Left lung (tissue), 14 donors: ENCODE data around the gene BCAS3. TPM values are rescaled to one million over a fixed set of nuclear protein-coding genes. Genes with fewer than 3 reads are reported as not detected.
A peak's percentile ranks its signal among the peaks of the same experiment; 100 is the strongest.

Experiments
- ATAC-seq: fragments of 200-7000 bp; cut with Tn5 transposase; one replicate; pipeline ENCODE4 v1.9.1; 2020; ENCODE audit warnings: moderate library complexity
- DNase-seq, 4 donors: peaks; one replicate each; pipeline ENCODE4 v3.0.0-alpha.2; 2013 to 2020
- H3K27ac ChIP-seq, 2 donors: fragments of 200-600 bp; sonication (generic) in 1 of 2; one replicate each; pipeline versions ENCODE4 v1.5.0 to v1.8.0; 2020 to 2021
- H3K27me3 ChIP-seq, 2 donors: fragments of 200-600 bp; sonication (generic) in 1 of 2; one replicate each; pipeline versions ENCODE4 v1.5.0 to v1.8.0; 2020 to 2021
- H3K36me3 ChIP-seq, 2 donors: fragments of 200-600 bp; sonication (generic) in 1 of 2; one replicate each; pipeline versions ENCODE4 v1.5.0 to v1.8.0; 2020 to 2021
- H3K4me1 ChIP-seq, 2 donors: fragments of 200-600 bp; one replicate each; pipeline ENCODE4 v1.8.0; 2021
- H3K4me3 ChIP-seq, 2 donors: fragments of 200-600 bp; sonication (generic) in 1 of 2; one replicate each; pipeline versions ENCODE4 v1.5.0 to v1.8.0; 2020 to 2021; ENCODE audit warnings: mild to moderate bottlenecking in 1 of 2
- H3K9me3 ChIP-seq, 2 donors: fragments of 200-600 bp; sonication (generic) in 1 of 2; one replicate each; pipeline versions ENCODE4 v1.5.0 to v1.8.0; 2020 to 2021
- intact Hi-C, 2 donors: fragments of 100-400 bp; cut with DNase I; formaldehyde crosslinking; loops; one replicate each; pipeline versions ENCODE4 v1.11.2 to v1.14.2; 2022
- long read RNA-seq, 12 donors: library from polyadenylated mRNA in 2 of 12; unstranded in 2 of 12; transcript quantifications; one replicate each; pipeline ENCODE4 v2.0.0 and lab custom pipeline, GENCODE V29; 2019 to 2026
- polyA plus RNA-seq, 6 donors: library from polyadenylated mRNA; unstranded; fragments of 120-200 nt; gene quantifications; one replicate each; pipeline ENCODE4 v1.2.1, GENCODE V29; 2013; ENCODE audit not compliant: insufficient read length in 6 of 6
- total RNA-seq, 2 donors: library from RNA; stranded (reverse); fragmentation: NEBNext Ultra II Directional; extraction: Animal tissue kit (Norgen Biotek cat#: 25700); gene quantifications; one replicate each; pipeline ENCODE4 v1.2.1, GENCODE V29; 2021
- TF ChIP-seq, protein P1 (sequence below), 2 donors: fragments of 200-600 bp; sonication (generic) in 1 of 2; IDR thresholded peaks; one replicate each; pipeline versions ENCODE4 v1.5.0 to v1.8.0; 2021; ENCODE audit warnings: antibody characterized with exemption in 2 of 2
- donor health status: DM: no; HTN: yes; CAD: no.
- donor health status: DM: no; HTN: no; CAD: no.

The BCAS3 gene
- 10 to 100 TPM; 21.2 to 29.6 TPM for total RNA-seq
- polyA plus RNA-seq, result 10 to 100 TPM; 25.1 to 29.5 (median 28.0) TPM
- long read RNA-seq, donor 1, full-length matches to known transcripts, result 14 of 44 reads
- long read RNA-seq, donor 1, partial matches to known transcripts, result 9 of 44 reads
- long read RNA-seq, donor 1, other reads (novel, unspliced or antisense), result 21 of 44 reads
- long read RNA-seq, donor 2, full-length matches to known transcripts, result 16 of 48 reads
- long read RNA-seq, donor 2, partial matches to known transcripts, result 13 of 48 reads
- long read RNA-seq, donor 2, other reads (novel, unspliced or antisense), result 19 of 48 reads
- long read RNA-seq, donor 3, full-length matches to known transcripts, result 3 of 29 reads
- long read RNA-seq, donor 3, partial matches to known transcripts, result 0 of 29 reads
- long read RNA-seq, donor 3, other reads (novel, unspliced or antisense), result 26 of 29 reads
- long read RNA-seq, donor 4, partial matches to known transcripts, result 3 of 5 reads
- long read RNA-seq, donor 4, other reads (novel, unspliced or antisense), result 2 of 5 reads
- long read RNA-seq, donor 5, full-length matches to known transcripts, result 5 of 27 reads
- long read RNA-seq, donor 5, partial matches to known transcripts, result 0 of 27 reads
- long read RNA-seq, donor 5, other reads (novel, unspliced or antisense), result 22 of 27 reads
- long read RNA-seq, donor 6, full-length matches to known transcripts, result 4 of 14 reads
- long read RNA-seq, donor 6, partial matches to known transcripts, result 0 of 14 reads
- long read RNA-seq, donor 6, other reads (novel, unspliced or antisense), result 10 of 14 reads
- long read RNA-seq, donor 7, full-length matches to known transcripts, result 4 of 4 reads
- long read RNA-seq, donor 7, partial matches to known transcripts, result 0 of 4 reads
- long read RNA-seq, donor 7, other reads (novel, unspliced or antisense), result 0 of 4 reads
- long read RNA-seq, donor 8, full-length matches to known transcripts, result 7 of 77 reads
- long read RNA-seq, donor 8, partial matches to known transcripts, result 0 of 77 reads
- long read RNA-seq, donor 8, other reads (novel, unspliced or antisense), result 70 of 77 reads
- long read RNA-seq, donor 9, result 0 reads
- long read RNA-seq, donor 10, partial matches to known transcripts, result 2 of 2 reads
- long read RNA-seq, donor 10, other reads (novel, unspliced or antisense), result 0 of 2 reads
- long read RNA-seq, donor 11, result 0 reads
- long read RNA-seq, donor 12, full-length matches to known transcripts, result 7 of 58 reads
- long read RNA-seq, donor 12, partial matches to known transcripts, result 5 of 58 reads
- long read RNA-seq, donor 12, other reads (novel, unspliced or antisense), result 46 of 58 reads

DNA sequence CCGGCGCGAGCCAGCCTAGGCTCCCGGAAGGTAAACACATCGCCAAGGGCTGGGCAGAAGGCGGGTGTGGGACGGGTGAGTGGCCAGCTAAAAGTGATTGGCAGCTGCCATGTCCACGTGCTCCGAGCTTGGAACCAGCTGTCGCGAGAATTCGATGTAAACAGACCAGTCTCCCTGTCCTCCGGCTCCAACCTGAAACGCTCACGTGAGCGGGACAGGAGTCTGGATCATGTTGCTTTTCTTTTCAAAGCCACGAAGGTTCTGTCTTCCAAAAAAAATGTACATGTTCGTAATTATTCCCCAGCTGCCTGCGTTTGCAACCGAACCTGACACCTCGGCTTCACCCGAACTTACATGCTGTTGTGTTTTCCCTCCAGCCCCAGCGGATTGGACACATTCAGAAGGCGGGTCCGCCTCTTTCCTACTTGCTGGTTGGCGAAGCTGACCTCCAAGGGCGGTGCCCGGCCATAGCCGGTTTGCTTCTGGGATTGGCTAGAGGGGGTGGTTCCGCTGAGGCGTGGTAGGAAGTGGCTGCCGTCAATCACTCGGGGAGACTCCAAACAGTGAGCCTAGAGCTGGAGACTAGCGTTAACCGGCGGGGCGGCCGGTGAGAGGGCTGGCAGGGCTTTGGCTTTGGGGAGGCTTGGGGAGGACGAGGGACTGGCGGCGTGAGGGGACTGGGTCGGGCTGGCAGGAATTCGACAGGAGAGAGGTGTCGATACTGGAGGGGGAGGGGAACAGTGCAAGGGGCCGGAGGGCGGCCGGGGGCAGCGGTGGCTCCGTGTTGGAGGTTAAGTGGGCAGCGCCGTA is at the start of gene BCAS3:
Gene BCAS3 (plus strand): TSS at position 544 of the 810 bp plus-strand sequence.
- intact Hi-C loops, result no loop called here

DNA sequence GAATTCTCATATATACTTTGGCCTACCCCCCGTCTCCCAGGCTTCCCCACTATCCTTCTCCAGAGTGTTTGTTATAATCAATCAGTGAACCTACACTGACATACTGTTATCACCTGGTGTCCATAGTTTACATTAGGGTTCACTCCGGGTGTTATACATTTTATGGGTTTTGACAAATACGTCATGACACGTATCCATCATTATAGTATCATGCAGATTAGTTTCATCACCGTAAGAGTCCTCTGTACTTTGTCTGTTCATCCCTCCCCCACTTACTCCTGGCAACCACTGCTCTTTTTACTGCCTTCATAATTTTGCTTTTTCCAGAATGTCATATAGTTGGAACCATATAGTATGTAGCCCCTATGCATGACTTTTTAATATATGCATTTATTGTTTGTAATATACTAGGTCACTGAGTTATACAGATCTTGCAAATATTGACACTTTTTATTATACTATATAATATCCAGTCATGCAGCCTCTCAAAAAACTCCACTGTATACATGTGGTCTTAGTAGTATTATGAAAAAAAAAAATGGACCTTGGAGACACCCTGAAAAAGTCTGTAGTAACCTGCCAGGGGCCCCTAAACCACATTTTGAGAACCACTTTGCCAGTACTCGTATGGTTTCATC is 49.3 kb upstream of the BCAS3 start:
- TF ChIP-seq, protein P1, sequence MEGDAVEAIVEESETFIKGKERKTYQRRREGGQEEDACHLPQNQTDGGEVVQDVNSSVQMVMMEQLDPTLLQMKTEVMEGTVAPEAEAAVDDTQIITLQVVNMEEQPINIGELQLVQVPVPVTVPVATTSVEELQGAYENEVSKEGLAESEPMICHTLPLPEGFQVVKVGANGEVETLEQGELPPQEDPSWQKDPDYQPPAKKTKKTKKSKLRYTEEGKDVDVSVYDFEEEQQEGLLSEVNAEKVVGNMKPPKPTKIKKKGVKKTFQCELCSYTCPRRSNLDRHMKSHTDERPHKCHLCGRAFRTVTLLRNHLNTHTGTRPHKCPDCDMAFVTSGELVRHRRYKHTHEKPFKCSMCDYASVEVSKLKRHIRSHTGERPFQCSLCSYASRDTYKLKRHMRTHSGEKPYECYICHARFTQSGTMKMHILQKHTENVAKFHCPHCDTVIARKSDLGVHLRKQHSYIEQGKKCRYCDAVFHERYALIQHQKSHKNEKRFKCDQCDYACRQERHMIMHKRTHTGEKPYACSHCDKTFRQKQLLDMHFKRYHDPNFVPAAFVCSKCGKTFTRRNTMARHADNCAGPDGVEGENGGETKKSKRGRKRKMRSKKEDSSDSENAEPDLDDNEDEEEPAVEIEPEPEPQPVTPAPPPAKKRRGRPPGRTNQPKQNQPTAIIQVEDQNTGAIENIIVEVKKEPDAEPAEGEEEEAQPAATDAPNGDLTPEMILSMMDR (IDR thresholded peaks at IDR 0.05), result no peak
- intact Hi-C loops, result no loop called here
- no peak overlapping the region for H3K27ac ChIP-seq
- H3K36me3 ChIP-seq, result peaks cover 0 to 43% of the 10 kb centered on the region in 2 donors
- H3K27me3 ChIP-seq, result no peaks in the 10 kb centered on the region
- H3K4me1 ChIP-seq, result no peaks in the 10 kb centered on the region
- H3K4me3 ChIP-seq, result no peak overlapping the region
- no peaks in the 10 kb centered on the region for H3K9me3 ChIP-seq
- ATAC-seq, result no peak
- DNase-seq, result no peak

More for the DNA sequence above, at the start of gene BCAS3:
- Histone ChIP-seq H3K4me3 (peak within 1 kb of the TSS; percentile 66 to 96), H3K4me1 (peaks cover 5 to 17% of the 10 kb centered on the region in 2 donors), H3K27me3 (no peaks in the 10 kb centered on the region), H3K27ac (peak within 1 kb of the TSS; percentile 71 to 77), H3K9me3 (no peaks in the 10 kb centered on the region), H3K36me3 (peaks cover 0 to 5% of the 10 kb centered on the region in 2 donors)
- DNase-seq (peak; percentile 97 to 99 (median 99)), ATAC-seq (peak; percentile 98)
- TF ChIP-seq, protein P1 (IDR thresholded peaks at IDR 0.05), result peak in 1 of 2 donors; percentile 9

DNA sequence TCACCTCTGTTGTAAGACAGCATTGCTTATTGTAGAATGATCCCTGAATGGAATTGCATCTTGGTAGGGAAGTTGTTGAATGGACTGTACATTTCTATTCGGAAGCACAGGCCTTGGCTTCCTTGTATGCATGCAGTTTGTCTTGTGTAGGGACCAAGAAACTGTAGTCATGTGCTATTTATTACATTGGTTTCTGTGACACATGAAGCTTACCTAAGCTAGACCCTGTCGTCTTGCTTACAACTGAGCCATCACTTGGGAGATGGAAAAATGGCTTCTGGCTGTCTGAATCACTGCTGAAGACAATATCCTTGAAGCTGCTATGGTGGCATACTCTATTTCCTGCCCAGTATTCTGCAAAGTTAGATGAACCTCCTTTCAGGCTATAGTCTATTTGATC is 48.5 kb upstream of the BCAS3 start:
- intact Hi-C loops, result no loop called here
- no peak overlapping the region for H3K4me3 ChIP-seq
- no peak for DNase-seq
- TF ChIP-seq, protein P1 (IDR thresholded peaks at IDR 0.05), result no peak
- no peak for ATAC-seq
- H3K27me3 ChIP-seq, result no peaks in the 10 kb centered on the region
- H3K36me3 ChIP-seq, result peaks cover 0 to 50% of the 10 kb centered on the region in 2 donors
- H3K4me1 ChIP-seq, result no peaks in the 10 kb centered on the region
- H3K9me3 ChIP-seq, result no peaks in the 10 kb centered on the region
- H3K27ac ChIP-seq, result no peak overlapping the region

DNA sequence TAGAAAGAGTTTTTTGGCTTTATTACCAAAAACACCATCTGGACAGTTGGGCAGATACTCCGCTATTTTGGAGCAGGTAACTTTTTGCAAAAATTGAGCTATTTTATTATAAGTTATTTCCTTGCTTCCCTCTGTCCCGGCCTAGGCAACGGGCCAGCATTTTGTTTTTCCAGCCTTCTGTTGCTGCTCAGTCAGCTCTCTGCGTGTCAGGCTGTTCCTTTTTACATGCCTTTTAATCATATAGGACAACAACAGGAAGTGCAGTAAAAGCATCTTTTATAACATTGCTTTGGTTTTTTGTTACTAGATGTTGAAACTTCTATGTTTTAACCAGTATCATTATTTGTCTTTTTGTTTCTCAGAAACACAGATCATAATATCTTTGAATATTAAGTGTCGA is 47.3 kb upstream of the BCAS3 start:
- no peak for ATAC-seq
- intact Hi-C loops, result no loop called here
- Histone ChIP-seq H3K36me3 (peaks cover 0 to 51% of the 10 kb centered on the region in 2 donors), H3K27ac (peak overlapping the region in 1 of 2 donors; percentile 3), H3K4me3 (no peak overlapping the region), H3K4me1 (no peaks in the 10 kb centered on the region), H3K9me3 (no peaks in the 10 kb centered on the region), H3K27me3 (no peaks in the 10 kb centered on the region)
- TF ChIP-seq, protein P1 (IDR thresholded peaks at IDR 0.05), result no peak
- peak in 2 of 4 donors; percentile 15 to 25 for DNase-seq
